ENCODE measurements around the gene MICALL1.
A peak's percentile ranks its signal among the peaks of the same experiment; 100 is the strongest.

Gene MICALL1

GRCh38 chr22:37894939-37895670 lies 11.0 kb upstream of the MICALL1 start:
- H3K4me3 ChIP-seq (ENCODE audit: low read depth, low read length) = no peak overlapping the region
- H3K36me3 ChIP-seq (ENCODE audit: control insufficient read depth in 1 of 2, insufficient read depth in 2 of 2, low read length in 2 of 2) = peaks cover 2 to 15% of the 10 kb centered on the region in 2 experiments
- H3K23ac ChIP-seq (ENCODE audit: low read length) = no peak overlapping the region
- H4K12ac ChIP-seq (ENCODE audit: low read depth, low read length) = peak overlapping the region; percentile 74
- peak overlapping the region; percentile 84 for H4K8ac ChIP-seq (ENCODE audit: low read depth, low read length)
- H2AFZ ChIP-seq (ENCODE audit: insufficient read depth, low read length, poor library complexity) = peak overlapping the region; percentile 51
- H3K27me3 ChIP-seq (ENCODE audit: insufficient read depth, low read length) = no peaks in the 10 kb centered on the region
- H3K9me3 ChIP-seq (ENCODE audit: insufficient read depth, low read depth, low read length) = no peaks in the 10 kb centered on the region
- H3K4me2 ChIP-seq (ENCODE audit: low read length) = peak overlapping the region; percentile 38
- no CpG with 5 or more reads among the region's 8 CpGs for WGBS (ENCODE audit: extremely low coverage, insufficient coverage, insufficient read length)
- H2BK5ac ChIP-seq (ENCODE audit: low read depth, low read length, poor library complexity) = peak overlapping the region; percentile 99
- H3K27ac ChIP-seq (ENCODE audit: low read depth, low read length) = peak overlapping the region; percentile 100
- peak overlapping the region; percentile 100 for H2AK5ac ChIP-seq (ENCODE audit: low read length)
- H3K4me1 ChIP-seq (ENCODE audit: control insufficient read depth in 1 of 2, insufficient read depth in 2 of 2, low read length in 2 of 2) = peaks cover 54 to 57% of the 10 kb centered on the region in 2 experiments
- H3K79me1 ChIP-seq (ENCODE audit: low read length) = peaks cover 59% of the 10 kb centered on the region
- DNase-seq = peak; percentile 97 to 99
- H3K9ac ChIP-seq (ENCODE audit: low read length) = no peak overlapping the region
- H3K18ac ChIP-seq (ENCODE audit: low read length) = peak overlapping the region; percentile 92
- peak overlapping the region; percentile 96 for H3K14ac ChIP-seq (ENCODE audit: low read length)
- peak overlapping the region; percentile 97 for H3K4ac ChIP-seq (ENCODE audit: low read depth, low read length)
- H2BK12ac ChIP-seq (ENCODE audit: low read length) = peak overlapping the region; percentile 99
- H4K91ac ChIP-seq (ENCODE audit: low read depth, low read length) = peak overlapping the region; percentile 97
- peaks cover 23% of the 10 kb centered on the region for H3K79me2 ChIP-seq (ENCODE audit: control insufficient read depth, insufficient read depth, low read length, poor library complexity)
- peak overlapping the region; percentile 99 for H2BK120ac ChIP-seq (ENCODE audit: insufficient read depth, low read length, poor library complexity)

- H3K14ac ChIP-seq (ENCODE audit: low read length) = peak overlapping the region; percentile 98
- peak; percentile 94 to 98 for DNase-seq
- no peak overlapping the region for H3K23ac ChIP-seq (ENCODE audit: low read length)
- no CpG with 5 or more reads among the region's 5 CpGs for WGBS (ENCODE audit: extremely low coverage, insufficient coverage, insufficient read length)
- no peak overlapping the region for H3K4me2 ChIP-seq (ENCODE audit: low read length)
- no peaks in the 10 kb centered on the region for H3K9me3 ChIP-seq (ENCODE audit: insufficient read depth, low read depth, low read length)
- H3K79me1 ChIP-seq (ENCODE audit: low read length) = peaks cover 59% of the 10 kb centered on the region
- H3K36me3 ChIP-seq (ENCODE audit: control insufficient read depth in 1 of 2, insufficient read depth in 2 of 2, low read length in 2 of 2) = peaks cover 2 to 13% of the 10 kb centered on the region in 2 experiments
- peak overlapping the region; percentile 83 for H4K12ac ChIP-seq (ENCODE audit: low read depth, low read length)
- H3K79me2 ChIP-seq (ENCODE audit: control insufficient read depth, insufficient read depth, low read length, poor library complexity) = peaks cover 23% of the 10 kb centered on the region
- peak overlapping the region; percentile 96 for H4K8ac ChIP-seq (ENCODE audit: low read depth, low read length)
- peak overlapping the region; percentile 99 for H2BK5ac ChIP-seq (ENCODE audit: low read depth, low read length, poor library complexity)
- peak overlapping the region; percentile 35 for H3K9ac ChIP-seq (ENCODE audit: low read length)
- H2BK120ac ChIP-seq (ENCODE audit: insufficient read depth, low read length, poor library complexity) = peak overlapping the region; percentile 99
- H2AK5ac ChIP-seq (ENCODE audit: low read length) = peak overlapping the region; percentile 100
- peak overlapping the region; percentile 98 for H3K18ac ChIP-seq (ENCODE audit: low read length)
- H3K27ac ChIP-seq (ENCODE audit: low read depth, low read length) = peak overlapping the region; percentile 100
- H4K91ac ChIP-seq (ENCODE audit: low read depth, low read length) = peak overlapping the region; percentile 100
- peaks cover 54 to 57% of the 10 kb centered on the region in 2 experiments for H3K4me1 ChIP-seq (ENCODE audit: control insufficient read depth in 1 of 2, insufficient read depth in 2 of 2, low read length in 2 of 2)
- peak overlapping the region; percentile 93 for H3K4ac ChIP-seq (ENCODE audit: low read depth, low read length)
- no peaks in the 10 kb centered on the region for H3K27me3 ChIP-seq (ENCODE audit: insufficient read depth, low read length)
- H2AFZ ChIP-seq (ENCODE audit: insufficient read depth, low read length, poor library complexity) = peak overlapping the region; percentile 91
- no peak overlapping the region for H3K4me3 ChIP-seq (ENCODE audit: low read depth, low read length)
- H2BK12ac ChIP-seq (ENCODE audit: low read length) = peak overlapping the region; percentile 99
Measured at GRCh38 chr22:37896181-37896592, 9.9 kb upstream of the MICALL1 start.

GRCh38 chr22:37896939-37897338 lies 9.2 kb upstream of the MICALL1 start:
- Histone ChIP-seq H2AFZ (ENCODE audit: insufficient read depth, low read length, poor library complexity) (peak overlapping the region; percentile 43), H3K4ac (ENCODE audit: low read depth, low read length) (peak overlapping the region; percentile 93), H3K14ac (ENCODE audit: low read length) (peak overlapping the region; percentile 98), H2BK12ac (ENCODE audit: low read length) (peak overlapping the region; percentile 99), H3K79me2 (ENCODE audit: control insufficient read depth, insufficient read depth, low read length, poor library complexity) (peaks cover 23% of the 10 kb centered on the region), H2BK120ac (ENCODE audit: insufficient read depth, low read length, poor library complexity) (peak overlapping the region; percentile 99), H3K4me2 (ENCODE audit: low read length) (no peak overlapping the region), H3K18ac (ENCODE audit: low read length) (peak overlapping the region; percentile 90), H4K91ac (ENCODE audit: low read depth, low read length) (peak overlapping the region; percentile 100), H4K12ac (ENCODE audit: low read depth, low read length) (peak overlapping the region; percentile 80), H2AK5ac (ENCODE audit: low read length) (peak overlapping the region; percentile 89), H3K27ac (ENCODE audit: low read depth, low read length) (peak overlapping the region; percentile 100), H3K27me3 (ENCODE audit: insufficient read depth, low read length) (no peaks in the 10 kb centered on the region), H3K9ac (ENCODE audit: low read length) (no peak overlapping the region), H4K8ac (ENCODE audit: low read depth, low read length) (peak overlapping the region; percentile 96), H3K79me1 (ENCODE audit: low read length) (peaks cover 55% of the 10 kb centered on the region), H3K9me3 (ENCODE audit: insufficient read depth, low read depth, low read length) (no peaks in the 10 kb centered on the region), H2BK5ac (ENCODE audit: low read depth, low read length, poor library complexity) (peak overlapping the region; percentile 99), H3K4me3 (ENCODE audit: low read depth, low read length) (no peak overlapping the region), H3K4me1 (ENCODE audit: control insufficient read depth in 1 of 2, insufficient read depth in 2 of 2, low read length in 2 of 2) (peaks cover 54% of the 10 kb centered on the region in 2 experiments), H3K36me3 (ENCODE audit: control insufficient read depth in 1 of 2, insufficient read depth in 2 of 2, low read length in 2 of 2) (peaks cover 2 to 8% of the 10 kb centered on the region in 2 experiments), H3K23ac (ENCODE audit: low read length) (no peak overlapping the region)
- WGBS (ENCODE audit: extremely low coverage, insufficient coverage, insufficient read length) = no CpG with 5 or more reads among the region's 3 CpGs
- DNase-seq = no peak

- H4K8ac ChIP-seq (ENCODE audit: low read depth, low read length) = peak overlapping the region; percentile 33
- peak overlapping the region; percentile 96 for H3K4ac ChIP-seq (ENCODE audit: low read depth, low read length)
- peak overlapping the region; percentile 96 for H4K91ac ChIP-seq (ENCODE audit: low read depth, low read length)
- H3K9me3 ChIP-seq (ENCODE audit: insufficient read depth, low read depth, low read length) = no peaks in the 10 kb centered on the region
- peaks cover 0 to 2% of the 10 kb centered on the region in 2 experiments for H3K36me3 ChIP-seq (ENCODE audit: control insufficient read depth in 1 of 2, insufficient read depth in 2 of 2, low read length in 2 of 2)
- H2AK5ac ChIP-seq (ENCODE audit: low read length) = peak overlapping the region; percentile 99
- H3K23ac ChIP-seq (ENCODE audit: low read length) = no peak overlapping the region
- peaks cover 50% of the 10 kb centered on the region for H3K79me1 ChIP-seq (ENCODE audit: low read length)
- peak overlapping the region; percentile 21 for H3K14ac ChIP-seq (ENCODE audit: low read length)
- no peak overlapping the region for H3K4me3 ChIP-seq (ENCODE audit: low read depth, low read length)
- H2BK5ac ChIP-seq (ENCODE audit: low read depth, low read length, poor library complexity) = peak overlapping the region; percentile 84
- H3K27ac ChIP-seq (ENCODE audit: low read depth, low read length) = peak overlapping the region; percentile 100
- H3K79me2 ChIP-seq (ENCODE audit: control insufficient read depth, insufficient read depth, low read length, poor library complexity) = peaks cover 23% of the 10 kb centered on the region
- H3K18ac ChIP-seq (ENCODE audit: low read length) = peak overlapping the region; percentile 88
- no peak overlapping the region for H2AFZ ChIP-seq (ENCODE audit: insufficient read depth, low read length, poor library complexity)
- no peak overlapping the region for H3K9ac ChIP-seq (ENCODE audit: low read length)
- H3K27me3 ChIP-seq (ENCODE audit: insufficient read depth, low read length) = no peaks in the 10 kb centered on the region
- no CpG with 5 or more reads among the region's 2 CpGs for WGBS (ENCODE audit: extremely low coverage, insufficient coverage, insufficient read length)
- peak; percentile 65 to 81 for DNase-seq
- peaks cover 53 to 54% of the 10 kb centered on the region in 2 experiments for H3K4me1 ChIP-seq (ENCODE audit: control insufficient read depth in 1 of 2, insufficient read depth in 2 of 2, low read length in 2 of 2)
- H2BK12ac ChIP-seq (ENCODE audit: low read length) = peak overlapping the region; percentile 98
- no peak overlapping the region for H3K4me2 ChIP-seq (ENCODE audit: low read length)
- H4K12ac ChIP-seq (ENCODE audit: low read depth, low read length) = no peak overlapping the region
- H2BK120ac ChIP-seq (ENCODE audit: insufficient read depth, low read length, poor library complexity) = peak overlapping the region; percentile 79
Measured at GRCh38 chr22:37897807-37898206, 8.3 kb upstream of the MICALL1 start.

Data from trophoblast cell (in vitro differentiated cells and primary cell).